HG03558 (cell line): Measurements from ENCODE around the gene TRAF2.
A peak's percentile ranks its signal among the peaks of the same experiment; 100 is the strongest.

Source experiments
- ATAC-seq: cut with Tn5 transposase; IDR thresholded peaks from one replicate; pipeline ENCODE4 v1.9.1; 2021; ENCODE audit warnings: moderate number of reproducible peaks; ENCODE audit not compliant: unreplicated experiment; ENCODE audit errors: extremely low read depth

Gene TRAF2

DNA sequence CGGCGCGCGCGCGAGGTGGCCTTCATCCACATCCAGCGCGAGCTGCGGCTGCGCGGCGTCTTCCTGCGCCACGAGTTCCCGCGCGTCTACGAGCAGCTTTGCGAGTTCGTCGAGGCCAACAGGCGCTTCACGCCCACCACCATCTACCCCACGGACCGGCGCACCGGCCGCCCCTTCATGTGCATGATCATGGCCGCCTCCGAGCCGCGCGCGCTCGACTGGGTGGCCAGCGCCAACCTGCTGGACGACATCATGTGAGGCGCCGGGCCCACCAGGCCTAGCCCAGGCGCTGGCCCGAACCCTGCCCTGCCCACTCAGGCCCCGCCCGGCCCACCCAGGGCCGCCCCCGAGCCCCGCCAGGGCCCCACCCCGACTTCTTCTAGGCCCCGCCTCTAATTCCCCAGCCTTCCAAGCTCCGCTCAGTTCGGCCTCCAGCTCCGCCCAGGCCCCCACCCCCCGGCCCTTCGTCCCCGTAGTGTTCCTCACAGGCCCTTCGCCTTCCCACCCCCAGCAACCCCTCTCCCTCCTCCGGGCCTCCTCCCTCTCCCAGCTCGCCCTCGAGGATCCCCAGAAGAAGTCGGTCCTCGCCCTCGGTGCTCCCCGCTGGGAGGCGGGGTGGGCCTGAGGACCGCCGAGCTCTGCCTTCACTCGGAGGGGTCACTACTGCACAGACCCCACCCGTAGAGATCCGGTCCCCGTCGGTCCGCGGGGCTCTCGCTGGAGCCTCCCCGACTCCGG lies 39.1 kb upstream of the TRAF2 start:
- ATAC-seq: no peak

DNA sequence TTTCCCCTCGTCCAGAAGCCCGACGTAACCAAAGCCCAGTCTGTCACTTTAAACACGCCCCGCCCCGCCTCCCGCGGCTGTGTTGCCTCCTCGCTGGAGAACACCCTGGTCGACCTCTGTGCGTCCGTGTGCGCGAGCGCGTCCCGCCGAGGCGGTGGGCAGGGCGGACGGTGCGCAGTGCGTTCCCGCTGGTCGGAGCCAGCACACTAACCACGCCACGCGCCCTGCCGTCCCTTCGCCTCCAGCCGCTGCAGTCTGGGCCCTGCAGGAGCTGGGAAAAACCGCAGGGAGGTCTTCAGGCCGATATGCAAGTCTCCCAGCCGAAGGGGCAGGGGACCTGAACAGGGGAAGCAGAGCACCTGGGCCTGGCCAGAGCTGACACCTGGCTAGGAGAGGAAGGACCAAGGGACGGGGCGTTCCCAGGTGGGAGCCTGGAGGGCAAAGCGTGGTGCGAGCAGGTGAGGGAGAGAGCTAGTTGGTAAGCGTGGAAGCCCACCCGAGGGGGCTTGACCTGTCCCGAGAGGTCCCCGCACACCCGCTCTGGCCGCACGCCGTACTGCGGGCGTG lies 38.4 kb upstream of the TRAF2 start:
- ATAC-seq: no peak

DNA sequence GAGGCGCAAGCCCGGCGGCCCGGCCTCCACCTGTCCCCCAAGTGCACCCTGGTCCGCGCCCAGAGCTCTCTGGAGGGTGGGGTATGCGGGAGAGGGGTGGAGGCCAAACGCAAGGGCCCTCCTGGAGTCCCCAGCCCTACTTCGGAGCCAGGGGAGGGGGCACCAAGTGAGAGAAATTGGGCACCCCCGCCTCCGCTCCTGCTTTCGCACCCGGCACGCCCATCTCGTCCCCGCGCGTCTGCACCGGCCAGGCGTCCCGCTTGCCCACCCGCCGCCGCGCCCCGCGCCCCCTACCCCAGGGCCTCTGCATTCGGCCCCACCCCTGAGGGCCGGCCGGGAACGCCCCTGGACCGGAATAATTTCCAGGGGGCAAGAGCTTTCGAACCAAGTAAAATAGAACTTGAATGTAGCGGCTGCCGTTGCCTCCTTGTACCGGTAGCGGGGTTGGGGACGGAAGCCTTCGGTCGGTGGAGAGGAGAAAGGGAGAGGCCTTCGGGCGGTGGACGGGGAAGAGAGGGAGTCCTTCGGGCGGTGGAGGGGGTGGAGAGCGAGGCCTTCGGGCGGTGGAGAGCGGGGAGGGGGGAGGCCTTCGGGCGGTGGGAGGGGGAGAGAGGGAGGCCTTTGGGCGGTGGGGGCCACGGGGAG lies 37.8 kb upstream of the TRAF2 start:
- no peak for ATAC-seq

DNA sequence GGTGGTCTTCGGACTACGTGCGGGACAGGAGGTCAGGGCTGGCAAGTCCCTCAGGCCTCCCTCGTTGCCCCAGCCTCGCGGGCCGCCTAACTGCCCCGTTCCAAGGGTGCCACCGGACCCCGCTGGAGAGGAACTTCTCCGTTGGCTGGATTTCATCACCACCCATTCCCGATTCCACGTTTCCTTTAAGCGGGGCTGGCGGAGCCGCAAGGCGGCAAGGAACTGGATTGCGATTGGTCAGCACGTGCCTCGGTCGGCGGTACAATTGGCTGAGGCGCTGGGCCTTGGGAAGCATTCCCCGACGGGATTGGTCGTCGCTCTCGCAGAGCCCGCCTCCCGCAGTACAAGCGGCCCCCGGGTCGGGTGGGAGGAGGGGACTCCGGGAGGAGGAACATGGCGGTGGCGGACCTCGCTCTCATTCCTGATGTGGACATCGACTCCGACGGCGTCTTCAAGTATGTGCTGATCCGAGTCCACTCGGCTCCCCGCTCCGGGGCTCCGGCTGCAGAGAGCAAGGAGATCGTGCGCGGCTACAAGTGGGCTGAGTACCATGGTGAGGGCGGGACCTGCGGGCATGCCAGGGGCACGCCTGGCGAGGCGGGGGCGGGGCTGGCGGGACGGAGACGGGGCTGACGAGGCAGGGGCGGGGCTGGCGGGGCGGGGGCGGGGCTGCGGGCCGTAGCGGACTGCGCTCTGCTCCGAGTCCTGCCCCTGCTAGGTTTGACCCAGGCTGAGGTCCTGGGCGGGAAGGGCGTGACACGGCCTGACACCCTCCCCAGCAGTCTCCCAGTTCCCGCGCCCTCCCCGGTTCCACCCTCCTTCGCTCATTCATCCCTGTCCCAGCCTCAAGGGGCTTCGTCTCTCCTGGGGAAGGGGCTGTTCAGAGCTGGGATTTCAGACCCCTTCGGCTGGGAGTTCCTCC lies 37.0 kb upstream of the TRAF2 start, which contains the start of gene PHPT1:
PHPT1 (plus strand) TSS at position 372 of the 922 bp plus-strand sequence; CDS start at position 394, 22 bp downstream.
- ATAC-seq: peak; percentile 48

DNA sequence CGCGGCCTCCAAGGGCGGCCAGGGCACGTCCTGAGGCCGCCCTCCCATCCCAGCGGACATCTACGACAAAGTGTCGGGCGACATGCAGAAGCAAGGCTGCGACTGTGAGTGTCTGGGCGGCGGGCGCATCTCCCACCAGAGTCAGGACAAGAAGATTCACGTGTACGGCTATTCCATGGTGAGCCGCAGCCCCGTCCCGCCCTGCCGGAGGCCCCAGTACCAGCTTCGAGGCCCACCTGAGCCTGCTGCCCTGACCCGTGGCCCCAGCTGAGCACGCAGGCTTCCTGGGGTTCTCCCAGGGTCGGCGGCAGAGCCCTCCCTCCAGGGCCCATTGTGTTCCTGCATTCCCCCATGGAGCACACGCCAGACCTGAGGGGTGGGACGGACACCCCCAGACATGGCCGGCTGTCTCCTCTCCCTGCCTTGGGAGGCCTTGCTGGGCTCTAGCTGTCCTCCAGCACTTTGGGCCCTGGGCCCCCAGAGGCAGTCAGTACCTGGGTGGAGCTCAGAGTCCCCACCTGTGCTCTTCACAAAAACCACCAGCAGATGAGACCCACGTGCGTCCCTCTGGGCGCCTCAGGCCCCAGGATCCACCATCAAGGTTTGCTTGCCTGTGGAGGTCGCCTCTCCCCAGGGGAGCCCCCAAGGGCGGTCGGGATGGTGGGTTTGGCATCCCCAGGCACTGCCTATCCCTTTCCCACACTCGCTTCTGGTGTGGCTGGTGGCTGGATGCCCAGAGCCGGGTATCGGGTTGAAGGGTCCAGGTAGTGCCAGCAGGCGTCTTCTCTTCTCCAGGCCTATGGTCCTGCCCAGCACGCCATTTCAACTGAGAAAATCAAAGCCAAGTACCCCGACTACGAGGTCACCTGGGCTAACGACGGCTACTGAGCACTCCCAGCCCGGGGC lies 36.1 kb upstream of the TRAF2 start:
- no peak for ATAC-seq

DNA sequence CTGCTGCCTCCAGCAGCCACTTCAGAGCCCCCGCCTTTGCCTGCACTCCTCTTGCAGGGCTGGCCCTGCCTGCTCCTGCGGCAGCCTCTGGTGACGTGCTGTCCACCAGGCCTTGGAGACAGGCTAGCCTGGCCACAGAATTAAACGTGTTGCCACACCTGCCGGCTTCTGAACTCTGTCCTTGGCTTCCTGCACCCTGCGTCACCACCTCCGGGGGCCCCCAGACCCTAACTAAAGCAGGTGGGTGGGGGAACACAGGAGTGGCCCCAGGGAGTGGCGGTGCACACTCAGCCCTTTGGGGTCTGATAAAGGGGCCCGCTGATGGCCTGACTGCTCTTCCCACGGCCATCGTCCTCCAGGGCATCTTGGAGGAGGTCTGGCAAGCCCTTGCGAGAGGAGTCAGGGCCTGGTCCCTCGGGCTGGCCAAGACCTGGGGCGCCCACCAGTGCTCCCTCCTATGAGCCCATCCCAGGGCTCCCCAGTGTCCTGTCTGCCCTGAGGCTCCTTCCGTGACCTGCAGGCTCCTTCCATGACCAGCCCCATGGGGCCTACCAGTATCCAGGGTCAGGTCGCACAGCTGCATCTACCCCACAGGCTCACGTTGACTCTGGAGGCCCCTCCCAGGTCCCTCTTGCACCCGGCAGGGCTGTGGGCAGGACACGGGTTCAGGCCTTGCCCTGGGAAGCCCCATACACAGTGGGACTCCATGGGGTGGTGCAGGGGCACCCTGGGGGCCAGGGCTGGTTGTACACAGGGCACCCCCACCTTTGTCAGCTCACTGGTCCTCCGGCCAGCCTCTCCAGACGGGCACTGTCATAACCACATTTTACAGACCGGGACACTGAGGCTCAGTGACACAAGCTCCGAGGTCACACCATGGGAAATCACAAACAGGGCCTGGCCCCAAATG lies 35.2 kb upstream of the TRAF2 start:
- ATAC-seq: no peak

DNA sequence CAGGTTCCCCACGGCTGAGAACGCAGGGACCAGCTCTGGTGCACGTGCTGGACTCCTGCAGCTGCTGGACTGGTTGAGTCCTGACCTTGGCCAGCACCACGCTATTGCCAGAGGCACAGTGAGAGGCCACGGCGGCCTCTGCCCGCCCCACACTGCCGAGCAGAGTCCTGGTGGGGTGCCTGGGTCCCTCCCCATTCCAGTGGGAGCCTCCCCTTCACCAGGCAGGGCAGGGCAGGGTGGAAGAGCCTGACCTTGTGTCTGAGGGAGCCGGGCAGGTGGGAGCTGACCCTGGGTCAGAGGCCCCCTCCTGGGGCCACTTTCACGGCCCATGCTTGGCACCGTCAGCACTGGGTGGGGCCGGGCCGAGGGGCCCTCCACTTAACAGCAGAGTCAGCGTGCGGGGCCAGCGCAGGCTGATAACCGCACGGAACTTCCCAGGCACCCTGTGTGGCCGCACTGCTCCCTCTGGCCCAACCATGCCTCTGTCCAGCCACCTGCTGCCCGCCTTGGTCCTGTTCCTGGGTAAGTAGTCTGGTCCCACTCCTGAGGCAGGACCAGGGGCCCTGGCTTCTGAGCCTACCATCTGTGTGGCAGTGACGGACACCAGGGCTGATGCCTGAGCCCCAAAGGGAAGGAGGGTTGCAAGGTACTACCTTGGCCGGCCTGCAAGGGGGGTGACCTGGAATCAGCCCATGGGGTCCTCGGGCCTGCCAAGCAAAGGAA lies 34.2 kb upstream of the TRAF2 start, which contains the start of gene MAMDC4:
MAMDC4 (plus strand) TSS at position 406 of the 723 bp plus-strand sequence; CDS start at position 477, 71 bp downstream.
- ATAC-seq: no peak

DNA sequence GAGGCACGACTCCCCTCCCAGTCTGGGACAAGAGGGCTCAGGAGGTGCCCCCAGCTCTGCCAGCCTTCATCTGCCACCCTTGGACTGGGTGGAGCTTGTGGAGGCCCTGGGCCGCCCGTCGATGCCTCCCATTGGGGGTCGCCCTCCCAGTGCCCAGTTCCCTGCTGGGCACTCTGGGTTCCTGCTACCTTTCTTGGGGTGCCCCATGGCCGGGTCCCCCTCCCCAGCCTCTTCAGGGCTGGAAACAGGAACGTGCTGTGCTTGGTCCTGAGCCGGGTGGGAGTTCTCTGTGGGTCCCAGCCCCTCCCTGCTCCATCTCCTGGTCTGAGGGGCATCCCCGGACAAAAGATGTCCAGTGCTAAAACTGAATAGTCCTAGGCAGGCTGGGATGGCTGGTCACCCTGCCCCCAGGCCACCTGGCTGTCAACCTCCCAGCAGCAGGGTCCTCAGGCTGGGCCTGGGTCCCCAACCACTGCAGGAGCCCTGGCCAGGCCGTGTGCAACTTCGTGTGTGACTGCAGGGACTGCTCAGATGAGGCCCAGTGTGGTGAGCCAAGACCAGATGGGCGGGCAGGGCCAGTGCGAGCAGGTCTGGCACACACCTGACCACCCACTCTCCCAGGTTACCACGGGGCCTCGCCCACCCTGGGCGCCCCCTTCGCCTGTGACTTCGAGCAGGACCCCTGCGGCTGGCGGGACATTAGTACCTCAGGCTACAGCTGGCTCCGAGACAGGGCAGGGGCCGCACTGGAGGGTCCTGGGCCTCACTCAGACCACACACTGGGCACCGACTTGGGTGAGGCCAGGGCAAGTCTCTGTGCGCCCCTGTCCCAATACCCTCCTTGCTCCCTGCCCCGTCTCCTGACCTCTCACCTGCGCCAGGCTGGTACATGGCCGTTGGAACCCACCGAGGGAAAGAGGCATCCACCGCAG lies 33.4 kb upstream of the TRAF2 start:
- ATAC-seq: no peak

DNA sequence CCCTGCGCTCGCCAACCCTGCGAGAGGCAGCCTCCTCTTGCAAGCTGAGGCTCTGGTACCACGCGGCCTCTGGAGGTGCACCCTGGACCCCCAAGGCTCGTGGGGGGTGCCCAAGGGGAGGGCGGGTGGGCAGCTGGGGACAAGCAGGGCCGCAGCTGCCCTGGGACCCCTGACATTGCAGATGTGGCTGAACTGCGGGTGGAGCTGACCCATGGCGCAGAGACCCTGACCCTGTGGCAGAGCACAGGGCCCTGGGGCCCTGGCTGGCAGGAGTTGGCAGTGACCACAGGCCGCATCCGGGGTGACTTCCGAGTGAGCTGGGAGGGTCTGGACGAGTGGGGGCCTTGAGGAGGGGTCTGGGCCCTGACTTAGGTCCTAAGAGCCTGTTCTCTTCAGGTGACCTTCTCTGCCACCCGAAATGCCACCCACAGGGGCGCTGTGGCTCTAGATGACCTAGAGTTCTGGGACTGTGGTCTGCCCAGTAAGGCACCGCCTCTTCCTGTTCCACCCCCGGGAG lies 32.7 kb upstream of the TRAF2 start:
- ATAC-seq: no peak

DNA sequence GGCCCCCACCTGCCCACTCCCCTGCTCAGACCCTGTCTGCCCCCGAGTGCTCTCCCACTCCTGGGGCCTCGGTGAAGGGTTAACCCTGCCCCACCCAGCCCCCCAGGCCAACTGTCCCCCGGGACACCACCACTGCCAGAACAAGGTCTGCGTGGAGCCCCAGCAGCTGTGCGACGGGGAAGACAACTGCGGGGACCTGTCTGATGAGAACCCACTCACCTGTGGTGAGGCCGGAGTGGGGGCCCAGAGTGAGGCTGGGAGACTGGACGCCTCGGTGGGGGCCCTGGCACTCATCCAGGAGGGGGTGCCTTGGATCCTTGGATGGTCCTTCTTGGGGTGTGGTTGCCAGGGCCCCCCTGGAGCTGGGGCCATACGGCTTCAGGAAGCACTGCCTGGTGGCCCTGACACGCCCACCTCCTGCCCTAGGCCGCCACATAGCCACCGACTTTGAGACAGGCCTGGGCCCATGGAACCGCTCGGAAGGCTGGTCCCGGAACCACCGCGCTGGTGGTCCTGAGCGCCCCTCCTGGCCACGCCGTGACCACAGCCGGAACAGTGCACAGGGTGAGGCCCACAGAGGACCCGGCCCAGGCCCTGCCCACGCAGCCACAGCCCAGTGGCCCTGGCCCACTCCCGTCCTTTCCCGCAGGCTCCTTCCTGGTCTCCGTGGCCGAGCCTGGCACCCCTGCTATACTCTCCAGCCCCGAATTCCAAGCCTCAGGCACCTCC lies 32.0 kb upstream of the TRAF2 start:
- no peak for ATAC-seq

DNA sequence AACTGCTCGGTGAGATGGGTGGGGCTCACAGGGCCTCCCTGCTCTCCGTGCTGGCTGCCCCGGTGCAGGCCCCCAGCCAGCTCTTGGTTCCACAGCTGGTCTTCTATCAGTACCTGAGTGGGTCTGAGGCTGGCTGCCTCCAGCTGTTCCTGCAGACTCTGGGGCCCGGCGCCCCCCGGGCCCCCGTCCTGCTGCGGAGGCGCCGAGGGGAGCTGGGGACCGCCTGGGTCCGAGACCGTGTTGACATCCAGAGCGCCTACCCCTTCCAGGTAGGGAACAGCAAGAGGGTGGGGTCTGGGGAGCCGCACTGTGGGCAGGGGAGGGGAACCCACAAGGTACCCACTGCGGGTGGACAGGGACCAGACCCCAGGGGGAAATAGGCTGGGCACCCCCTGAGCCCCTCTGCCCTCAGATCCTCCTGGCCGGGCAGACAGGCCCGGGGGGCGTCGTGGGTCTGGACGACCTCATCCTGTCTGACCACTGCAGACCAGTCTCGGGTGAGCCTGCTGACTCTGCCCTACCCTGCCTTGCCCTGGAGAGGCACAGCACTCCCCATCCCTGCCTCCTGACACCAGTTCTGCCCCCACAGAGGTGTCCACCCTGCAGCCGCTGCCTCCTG lies 31.4 kb upstream of the TRAF2 start:
- no peak for ATAC-seq

DNA sequence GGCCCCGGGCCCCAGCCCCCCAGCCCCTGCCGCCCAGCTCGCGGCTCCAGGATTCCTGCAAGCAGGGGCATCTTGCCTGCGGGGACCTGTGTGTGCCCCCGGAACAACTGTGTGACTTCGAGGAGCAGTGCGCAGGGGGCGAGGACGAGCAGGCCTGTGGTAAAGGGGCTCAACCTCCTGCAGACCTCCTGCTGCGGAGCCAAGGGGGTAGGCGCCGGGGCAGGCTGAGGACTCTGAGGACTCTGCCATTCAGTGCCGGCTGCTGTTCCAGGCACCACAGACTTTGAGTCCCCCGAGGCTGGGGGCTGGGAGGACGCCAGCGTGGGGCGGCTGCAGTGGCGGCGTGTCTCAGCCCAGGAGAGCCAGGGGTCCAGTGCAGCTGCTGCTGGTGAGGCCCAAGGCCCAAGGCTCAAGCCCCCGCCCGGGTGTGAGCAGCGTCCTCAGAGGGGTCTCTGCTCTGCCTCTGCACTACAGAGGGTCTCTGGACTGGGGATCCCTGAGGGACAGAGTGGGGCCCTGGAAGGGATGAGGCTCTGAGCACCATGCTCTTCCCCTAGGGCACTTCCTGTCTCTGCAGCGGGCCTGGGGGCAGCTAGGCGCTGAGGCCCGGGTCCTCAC lies 30.7 kb upstream of the TRAF2 start:
- no peak for ATAC-seq

DNA sequence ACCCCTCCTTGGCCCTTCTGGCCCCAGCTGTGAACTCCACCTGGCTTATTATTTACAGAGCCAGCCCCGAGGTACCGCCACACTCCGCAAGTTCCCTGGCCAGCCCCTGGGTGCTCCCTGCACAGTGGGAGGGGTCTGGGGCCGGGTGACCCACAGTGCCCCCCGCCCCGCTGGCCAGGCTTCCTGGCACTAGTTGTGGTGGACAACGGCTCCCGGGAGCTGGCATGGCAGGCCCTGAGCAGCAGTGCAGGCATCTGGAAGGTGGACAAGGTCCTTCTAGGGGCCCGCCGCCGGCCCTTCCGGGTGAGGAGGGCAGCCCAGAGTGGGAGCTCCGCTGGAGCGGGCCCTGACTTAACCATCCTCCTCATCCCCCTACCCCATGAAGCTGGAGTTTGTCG lies 30.2 kb upstream of the TRAF2 start:
- ATAC-seq: no peak

DNA sequence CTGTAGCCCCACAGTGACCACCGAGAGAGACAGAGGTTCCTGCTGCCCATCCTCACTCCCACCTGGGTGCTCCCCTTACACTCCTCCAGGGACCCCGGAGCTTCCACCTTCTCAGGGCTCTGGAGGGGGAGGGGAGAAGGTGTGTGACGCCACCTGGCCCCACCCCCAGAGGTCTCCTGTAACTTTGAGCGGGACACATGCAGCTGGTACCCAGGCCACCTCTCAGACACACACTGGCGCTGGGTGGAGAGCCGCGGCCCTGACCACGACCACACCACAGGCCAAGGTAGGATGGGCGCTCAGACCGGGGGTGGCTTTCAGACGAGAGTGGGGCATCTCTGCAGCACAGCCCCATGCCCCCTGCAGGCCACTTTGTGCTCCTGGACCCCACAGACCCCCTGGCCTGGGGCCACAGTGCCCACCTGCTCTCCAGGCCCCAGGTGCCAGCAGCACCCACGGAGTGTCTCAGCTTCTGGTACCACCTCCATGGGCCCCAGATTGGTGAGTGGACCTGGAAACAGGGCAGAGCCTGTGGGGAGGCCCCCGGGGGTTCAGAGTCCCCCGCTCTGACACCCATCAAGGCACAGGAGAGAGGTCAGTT lies 29.7 kb upstream of the TRAF2 start:
- no peak for ATAC-seq

DNA sequence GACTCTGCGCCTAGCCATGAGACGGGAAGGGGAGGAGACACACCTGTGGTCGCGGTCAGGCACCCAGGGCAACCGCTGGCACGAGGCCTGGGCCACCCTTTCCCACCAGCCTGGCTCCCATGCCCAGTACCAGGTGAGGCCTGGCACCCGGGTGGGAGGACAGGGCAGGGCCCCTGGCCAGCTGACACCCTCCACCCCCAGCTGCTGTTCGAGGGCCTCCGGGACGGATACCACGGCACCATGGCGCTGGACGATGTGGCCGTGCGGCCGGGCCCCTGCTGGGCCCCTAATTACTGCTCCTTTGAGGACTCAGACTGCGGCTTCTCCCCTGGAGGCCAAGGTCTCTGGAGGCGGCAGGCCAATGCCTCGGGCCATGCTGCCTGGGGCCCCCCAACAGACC lies 29.1 kb upstream of the TRAF2 start:
- ATAC-seq: no peak
